ENCODE data around the gene THOC7.

DNA sequence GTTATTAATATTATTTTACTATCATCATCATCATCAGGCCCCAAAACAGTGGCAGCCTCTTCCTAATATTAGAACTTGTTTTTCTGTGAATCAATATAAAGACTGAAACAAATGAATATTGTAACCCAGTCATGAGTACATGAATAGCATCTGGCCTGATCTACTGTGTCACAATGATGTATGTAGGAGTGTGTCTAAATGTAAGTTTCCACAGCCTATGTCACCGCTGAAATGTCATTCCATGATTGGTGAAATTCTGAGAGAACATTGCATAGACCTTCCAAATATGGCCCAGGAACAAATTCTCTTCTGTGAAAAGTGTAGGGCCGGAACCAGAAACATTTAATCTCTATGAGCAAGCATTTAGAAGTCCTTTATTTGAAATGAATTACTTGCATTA is 65.1 kb downstream of the THOC7 start:
- TF ChIP-seq, protein P1, sequence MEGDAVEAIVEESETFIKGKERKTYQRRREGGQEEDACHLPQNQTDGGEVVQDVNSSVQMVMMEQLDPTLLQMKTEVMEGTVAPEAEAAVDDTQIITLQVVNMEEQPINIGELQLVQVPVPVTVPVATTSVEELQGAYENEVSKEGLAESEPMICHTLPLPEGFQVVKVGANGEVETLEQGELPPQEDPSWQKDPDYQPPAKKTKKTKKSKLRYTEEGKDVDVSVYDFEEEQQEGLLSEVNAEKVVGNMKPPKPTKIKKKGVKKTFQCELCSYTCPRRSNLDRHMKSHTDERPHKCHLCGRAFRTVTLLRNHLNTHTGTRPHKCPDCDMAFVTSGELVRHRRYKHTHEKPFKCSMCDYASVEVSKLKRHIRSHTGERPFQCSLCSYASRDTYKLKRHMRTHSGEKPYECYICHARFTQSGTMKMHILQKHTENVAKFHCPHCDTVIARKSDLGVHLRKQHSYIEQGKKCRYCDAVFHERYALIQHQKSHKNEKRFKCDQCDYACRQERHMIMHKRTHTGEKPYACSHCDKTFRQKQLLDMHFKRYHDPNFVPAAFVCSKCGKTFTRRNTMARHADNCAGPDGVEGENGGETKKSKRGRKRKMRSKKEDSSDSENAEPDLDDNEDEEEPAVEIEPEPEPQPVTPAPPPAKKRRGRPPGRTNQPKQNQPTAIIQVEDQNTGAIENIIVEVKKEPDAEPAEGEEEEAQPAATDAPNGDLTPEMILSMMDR (IDR thresholded peaks at IDR 0.05), result no peak
- TF ChIP-seq POLR2A (IDR thresholded peaks at IDR 0.05) (no peak), EP300 (IDR thresholded peaks at IDR 0.05) (no peak)

Measured in stomach (tissue), 4 donors.